HepG2 (cell line): Measurements from ENCODE around the gene KATNB1. TPM values are rescaled to one million over a fixed set of nuclear protein-coding genes. Genes with fewer than 3 reads are reported as not detected.
A peak's percentile ranks its signal among the peaks of the same experiment; 100 is the strongest.

Experiments used
- AKAP8 ChIP-seq: sonication (generic); formaldehyde crosslinking; IDR thresholded peaks from 2 replicates; pipeline ENCODE4 v1.5.1; 2020; ENCODE audit warnings: mild to moderate bottlenecking, missing genetic modification reagents
- HES4 ChIP-seq: sonication (generic); formaldehyde crosslinking; IDR thresholded peaks from 2 replicates; pipeline ENCODE4 v1.9.0; 2021; ENCODE audit warnings: mild to moderate bottlenecking, missing genetic modification reagents, borderline replicate concordance
- HMG20A ChIP-seq: IDR thresholded peaks from 2 replicates; pipeline ENCODE4 v1.6.1; 2016; ENCODE audit warnings: borderline replicate concordance
- MEIS2 ChIP-seq: sonication (generic); formaldehyde crosslinking; IDR thresholded peaks from 2 replicates; pipeline ENCODE4 v1.9.0; 2021; ENCODE audit warnings: mild to moderate bottlenecking, missing genetic modification reagents
- PAF1 ChIP-seq: IDR thresholded peaks from 2 replicates; pipeline ENCODE4 v1.6.1; 2016; ENCODE audit warnings: missing genetic modification reagents, missing compliant biosample characterization
- RAD51 ChIP-seq: fragments of 450-650 bp; IDR thresholded peaks from 2 replicates; pipeline ENCODE4 v1.6.1; 2016; ENCODE audit warnings: borderline replicate concordance
- SNAPC5 ChIP-seq: sonication (generic); formaldehyde crosslinking; IDR thresholded peaks from 2 replicates; pipeline ENCODE4 v1.8.1; 2023; ENCODE audit warnings: mild to moderate bottlenecking, missing genetic modification reagents, borderline replicate concordance
- SOX5 ChIP-seq: IDR thresholded peaks from 2 replicates; pipeline ENCODE4 v1.6.1; 2016; ENCODE audit warnings: borderline replicate concordance
- SPEN ChIP-seq: sonication (generic); formaldehyde crosslinking; IDR thresholded peaks from 2 replicates; pipeline ENCODE4 v1.5.1; 2020; ENCODE audit warnings: low read depth, mild to moderate bottlenecking, missing genetic modification reagents
- SRSF1 ChIP-seq: fragments of 200-400 bp; formaldehyde crosslinking; optimal IDR thresholded peaks from 2 replicates; pipeline ENCODE3; 2017; ENCODE audit warnings: mild to moderate bottlenecking, low read depth, low read length, moderate library complexity
- ZBTB20 ChIP-seq: sonication (generic); formaldehyde crosslinking; IDR thresholded peaks from 2 replicates; pipeline ENCODE4 v1.8.1; 2023; ENCODE audit warnings: missing genetic modification reagents, low read depth, mild to moderate bottlenecking, borderline replicate concordance
- ZFY ChIP-seq: sonication (generic); formaldehyde crosslinking; IDR thresholded peaks from 2 replicates; pipeline ENCODE4 v1.4.0; 2020; ENCODE audit warnings: missing genetic modification reagents
- ZNF205 ChIP-seq: IDR thresholded peaks from 2 replicates; pipeline ENCODE4 v1.6.1; 2018; ENCODE audit warnings: missing biosample characterization, missing genetic modification reagents
- ZNF274 ChIP-seq: sonication (generic); formaldehyde crosslinking; IDR thresholded peaks from 2 replicates; pipeline ENCODE4 v1.5.1; 2020; ENCODE audit warnings: mild to moderate bottlenecking, missing genetic modification reagents
- ZNF747 ChIP-seq: sonication (generic); formaldehyde crosslinking; IDR thresholded peaks from 2 replicates; pipeline ENCODE4 v1.8.1; 2023; ENCODE audit warnings: missing genetic modification reagents, mild to moderate bottlenecking, borderline replicate concordance
- ZNF761 ChIP-seq: sonication (generic); formaldehyde crosslinking; conservative IDR thresholded peaks from 2 replicates; pipeline ENCODE4 v1.4.0; 2020; ENCODE audit warnings: mild to moderate bottlenecking, missing genetic modification reagents
- ZNF883 ChIP-seq: sonication (generic); formaldehyde crosslinking; IDR thresholded peaks from 2 replicates; pipeline ENCODE4 v1.5.1; 2020; ENCODE audit warnings: mild to moderate bottlenecking, missing genetic modification reagents; ENCODE audit errors: not compliant biosample characterization
- polyA plus RNA-seq, 8 experiments: library from polyadenylated mRNA; depleted of rRNA in 3 of 8; stranded (reverse) in 7 of 8; unstranded in 1 of 8; fragments of >200 nt; fragmentation: Illumina TruSeq in 4 of 8; extraction: Trizol in 4 of 8; gene quantifications; 2 replicates each; pipeline versions ENCODE4 v1.2.1 to v1.2.3, GENCODE V29; 2011 to 2016; ENCODE audit warnings: low read depth in 4 of 8, missing spikeins in 1 of 8, mixed read lengths in 1 of 8; ENCODE audit not compliant: insufficient read depth in 1 of 8
- total RNA-seq, 5 experiments: library from RNA; depleted of rRNA; stranded (reverse); fragments of >200 nt; fragmentation: Illumina TruSeq; extraction: Trizol; gene quantifications; 2 replicates each; pipeline ENCODE4 v1.2.3, GENCODE V29; 2016; ENCODE audit warnings: low read depth in 1 of 5
- TF ChIP-seq, protein P1 (sequence below): sonication (generic); formaldehyde crosslinking; IDR thresholded peaks from 2 replicates; pipeline ENCODE4 v1.4.0; 2020; ENCODE audit warnings: missing genetic modification reagents, borderline replicate concordance
- TF ChIP-seq, protein P2 (sequence below): sonication (generic); formaldehyde crosslinking; IDR thresholded peaks from 2 replicates; pipeline ENCODE4 v1.4.0; 2020; ENCODE audit warnings: missing genetic modification reagents, borderline replicate concordance
- TF ChIP-seq, protein P3 (sequence below), 2 experiments: sonication (generic) in 1 of 2; formaldehyde crosslinking in 1 of 2; IDR thresholded peaks; 2 replicates each; pipeline versions ENCODE4 v1.4.0 to v1.6.1; 2018 to 2020; ENCODE audit warnings: missing genetic modification reagents in 2 of 2, borderline replicate concordance in 1 of 2, low read depth in 1 of 2, mild to moderate bottlenecking in 1 of 2, missing biosample characterization in 1 of 2

Gene KATNB1
- total and polyA plus RNA-seq, 2 of the 13 experiments (the other 11 are each of a cell fraction or from before 2014, with no cell fraction given): 31.5 to 43.5 TPM

DNA sequence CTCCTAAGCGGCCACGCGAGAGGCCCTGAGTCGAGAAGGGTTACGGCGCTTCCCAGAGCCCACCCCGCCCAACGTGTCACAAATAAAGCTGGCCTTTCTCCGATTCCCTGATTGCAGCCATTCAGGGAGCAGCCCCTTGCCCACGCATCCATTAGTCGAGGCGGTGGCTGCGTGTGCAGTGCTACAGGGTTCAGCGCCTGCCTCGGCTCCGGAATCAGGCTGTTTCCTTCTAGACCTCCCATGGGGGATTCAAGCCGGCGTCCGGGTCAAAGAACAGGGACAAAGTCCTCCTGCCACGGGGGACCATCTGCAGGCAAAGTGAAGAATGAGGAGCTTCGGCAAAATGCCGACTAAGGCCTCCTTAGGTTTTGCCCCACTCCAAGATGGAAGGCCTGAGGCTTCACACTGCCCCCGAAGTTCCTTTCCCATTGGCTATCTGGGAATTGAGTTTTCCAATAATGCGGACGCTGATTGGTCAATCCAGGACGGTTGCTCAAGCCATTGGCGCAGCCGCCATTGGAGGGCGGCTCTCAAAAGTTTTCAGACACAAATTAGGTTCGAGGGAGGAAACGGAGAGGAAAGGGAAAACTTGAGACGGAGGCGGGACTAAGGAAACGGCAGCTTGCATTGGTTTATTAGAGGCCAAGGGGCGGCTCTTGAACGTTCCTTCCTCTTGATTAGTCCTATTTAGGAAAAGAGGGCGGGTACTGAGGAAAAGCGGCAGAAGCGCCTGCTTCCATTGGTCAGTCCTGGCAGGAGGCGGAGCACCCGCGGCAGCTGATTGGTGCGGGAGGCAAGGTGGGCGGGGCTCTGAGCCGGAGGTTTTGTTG is 430 bp upstream of the KATNB1 start (continued):
- TF ChIP-seq ZFY (CRISPR knock-in tag): peak; percentile 82
- 0 out of 2 replicates have a peak, but pooled peaks have one; percentile 45 for TF ChIP-seq HES4 (CRISPR knock-in tag)
- peak; percentile 78; the same call in 1 of the 2 replicates for TF ChIP-seq SPEN (CRISPR knock-in tag)
- TF ChIP-seq ZNF747 (CRISPR knock-in tag): no peak
- peak; percentile 85 for TF ChIP-seq ZNF274
- TF ChIP-seq RAD51: no peak
- TF ChIP-seq HMG20A (CRISPR knock-in tag): no peak
- peak; percentile 91 for TF ChIP-seq ZNF883 (CRISPR knock-in tag)
- TF ChIP-seq SNAPC5 (CRISPR knock-in tag): no peak
- TF ChIP-seq AKAP8 (CRISPR knock-in tag): 0 out of 2 replicates have a peak, but pooled peaks have one; percentile 88
- TF ChIP-seq, protein P1, sequence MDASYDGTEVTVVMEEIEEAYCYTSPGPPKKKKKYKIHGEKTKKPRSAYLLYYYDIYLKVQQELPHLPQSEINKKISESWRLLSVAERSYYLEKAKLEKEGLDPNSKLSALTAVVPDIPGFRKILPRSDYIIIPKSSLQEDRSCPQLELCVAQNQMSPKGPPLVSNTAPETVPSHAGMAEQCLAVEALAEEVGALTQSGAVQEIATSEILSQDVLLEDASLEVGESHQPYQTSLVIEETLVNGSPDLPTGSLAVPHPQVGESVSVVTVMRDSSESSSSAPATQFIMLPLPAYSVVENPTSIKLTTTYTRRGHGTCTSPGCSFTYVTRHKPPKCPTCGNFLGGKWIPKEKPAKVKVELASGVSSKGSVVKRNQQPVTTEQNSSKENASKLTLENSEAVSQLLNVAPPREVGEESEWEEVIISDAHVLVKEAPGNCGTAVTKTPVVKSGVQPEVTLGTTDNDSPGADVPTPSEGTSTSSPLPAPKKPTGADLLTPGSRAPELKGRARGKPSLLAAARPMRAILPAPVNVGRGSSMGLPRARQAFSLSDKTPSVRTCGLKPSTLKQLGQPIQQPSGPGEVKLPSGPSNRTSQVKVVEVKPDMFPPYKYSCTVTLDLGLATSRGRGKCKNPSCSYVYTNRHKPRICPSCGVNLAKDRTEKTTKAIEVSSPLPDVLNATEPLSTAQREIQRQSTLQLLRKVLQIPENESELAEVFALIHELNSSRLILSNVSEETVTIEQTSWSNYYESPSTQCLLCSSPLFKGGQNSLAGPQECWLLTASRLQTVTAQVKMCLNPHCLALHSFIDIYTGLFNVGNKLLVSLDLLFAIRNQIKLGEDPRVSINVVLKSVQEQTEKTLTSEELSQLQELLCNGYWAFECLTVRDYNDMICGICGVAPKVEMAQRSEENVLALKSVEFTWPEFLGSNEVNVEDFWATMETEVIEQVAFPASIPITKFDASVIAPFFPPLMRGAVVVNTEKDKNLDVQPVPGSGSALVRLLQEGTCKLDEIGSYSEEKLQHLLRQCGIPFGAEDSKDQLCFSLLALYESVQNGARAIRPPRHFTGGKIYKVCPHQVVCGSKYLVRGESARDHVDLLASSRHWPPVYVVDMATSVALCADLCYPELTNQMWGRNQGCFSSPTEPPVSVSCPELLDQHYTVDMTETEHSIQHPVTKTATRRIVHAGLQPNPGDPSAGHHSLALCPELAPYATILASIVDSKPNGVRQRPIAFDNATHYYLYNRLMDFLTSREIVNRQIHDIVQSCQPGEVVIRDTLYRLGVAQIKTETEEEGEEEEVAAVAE: peak; percentile 100
- TF ChIP-seq ZNF761 (CRISPR knock-in tag): no peak
- TF ChIP-seq ZBTB20: peak; percentile 40; the same call in 1 of the 2 replicates
- 0 out of 2 replicates have a peak, but pooled peaks have one; percentile 17 for TF ChIP-seq ZNF205 (CRISPR knock-in tag)
- TF ChIP-seq, protein P2, sequence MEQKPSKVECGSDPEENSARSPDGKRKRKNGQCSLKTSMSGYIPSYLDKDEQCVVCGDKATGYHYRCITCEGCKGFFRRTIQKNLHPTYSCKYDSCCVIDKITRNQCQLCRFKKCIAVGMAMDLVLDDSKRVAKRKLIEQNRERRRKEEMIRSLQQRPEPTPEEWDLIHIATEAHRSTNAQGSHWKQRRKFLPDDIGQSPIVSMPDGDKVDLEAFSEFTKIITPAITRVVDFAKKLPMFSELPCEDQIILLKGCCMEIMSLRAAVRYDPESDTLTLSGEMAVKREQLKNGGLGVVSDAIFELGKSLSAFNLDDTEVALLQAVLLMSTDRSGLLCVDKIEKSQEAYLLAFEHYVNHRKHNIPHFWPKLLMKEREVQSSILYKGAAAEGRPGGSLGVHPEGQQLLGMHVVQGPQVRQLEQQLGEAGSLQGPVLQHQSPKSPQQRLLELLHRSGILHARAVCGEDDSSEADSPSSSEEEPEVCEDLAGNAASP: peak; percentile 9; the same call in 1 of the 2 replicates
- TF ChIP-seq PAF1: no peak
- TF ChIP-seq, protein P3, sequence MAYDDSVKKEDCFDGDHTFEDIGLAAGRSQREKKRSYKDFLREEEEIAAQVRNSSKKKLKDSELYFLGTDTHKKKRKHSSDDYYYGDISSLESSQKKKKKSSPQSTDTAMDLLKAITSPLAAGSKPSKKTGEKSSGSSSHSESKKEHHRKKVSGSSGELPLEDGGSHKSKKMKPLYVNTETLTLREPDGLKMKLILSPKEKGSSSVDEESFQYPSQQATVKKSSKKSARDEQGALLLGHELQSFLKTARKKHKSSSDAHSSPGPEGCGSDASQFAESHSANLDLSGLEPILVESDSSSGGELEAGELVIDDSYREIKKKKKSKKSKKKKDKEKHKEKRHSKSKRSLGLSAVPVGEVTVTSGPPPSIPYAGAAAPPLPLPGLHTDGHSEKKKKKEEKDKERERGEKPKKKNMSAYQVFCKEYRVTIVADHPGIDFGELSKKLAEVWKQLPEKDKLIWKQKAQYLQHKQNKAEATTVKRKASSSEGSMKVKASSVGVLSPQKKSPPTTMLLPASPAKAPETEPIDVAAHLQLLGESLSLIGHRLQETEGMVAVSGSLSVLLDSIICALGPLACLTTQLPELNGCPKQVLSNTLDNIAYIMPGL (CRISPR knock-in tag; IDR thresholded peaks at IDR 0.05; ENCODE audit: borderline replicate concordance in 1 of 2, low read depth in 1 of 2): 0 out of 4 replicates have a peak, but pooled peaks have one; percentile 54 to 69
- no peak for TF ChIP-seq SOX5
- TF ChIP-seq MEIS2 (CRISPR knock-in tag): 0 out of 2 replicates have a peak, but pooled peaks have one; percentile 11
- no peak for TF ChIP-seq SRSF1
